Lung microvascular endothelial cell (primary cell): ENCODE results near the gene MT1A. TPM values are rescaled to one million over a fixed set of nuclear protein-coding genes. Genes with fewer than 3 reads are reported as not detected.

Source experiments
- DNase-seq, 2 donors: peaks; one replicate each; pipeline versions ENCODE4 v3.0.0 to v3.0.0-alpha.2; 2010; ENCODE audit warnings: low read depth in 2 of 2
- total RNA-seq: library from RNA; depleted of rRNA; stranded (reverse); fragments of >200 nt; gene quantifications from 2 replicates; pipeline ENCODE4 v1.2.1, GENCODE V29; 2014

MT1A gene
- total RNA-seq, 1 donor from 2014 or later = 0.79 TPM

GRCh38 chr16:56630134-56630533, 8.3 kb upstream of the MT1A start:
- DNase-seq = no peak

DNA sequence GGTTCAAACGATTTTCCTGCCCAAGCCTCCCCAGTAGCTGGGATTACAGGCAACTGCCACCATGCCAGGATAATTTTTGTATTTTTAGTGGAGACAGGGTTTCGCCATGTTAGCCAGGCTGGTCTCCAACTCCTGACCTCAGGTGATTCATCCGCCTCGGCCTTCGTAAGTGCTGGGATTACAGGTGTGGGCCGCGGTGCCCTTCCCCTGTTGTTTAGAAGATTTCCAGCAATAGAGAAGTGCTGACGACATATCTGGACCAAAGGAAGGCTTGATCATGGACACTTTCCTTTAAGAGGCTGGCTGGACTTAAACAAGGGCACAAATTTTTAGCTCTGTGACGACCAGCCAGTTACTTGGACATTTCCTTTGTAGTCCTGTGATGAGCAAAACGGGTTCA, 7.3 kb upstream of the MT1A start:
- no peak for DNase-seq

GRCh38 chr16:56631832-56632155, 6.7 kb upstream of the MT1A start:
- DNase-seq = peak in 1 of 2 donors; percentile 19

DNA sequence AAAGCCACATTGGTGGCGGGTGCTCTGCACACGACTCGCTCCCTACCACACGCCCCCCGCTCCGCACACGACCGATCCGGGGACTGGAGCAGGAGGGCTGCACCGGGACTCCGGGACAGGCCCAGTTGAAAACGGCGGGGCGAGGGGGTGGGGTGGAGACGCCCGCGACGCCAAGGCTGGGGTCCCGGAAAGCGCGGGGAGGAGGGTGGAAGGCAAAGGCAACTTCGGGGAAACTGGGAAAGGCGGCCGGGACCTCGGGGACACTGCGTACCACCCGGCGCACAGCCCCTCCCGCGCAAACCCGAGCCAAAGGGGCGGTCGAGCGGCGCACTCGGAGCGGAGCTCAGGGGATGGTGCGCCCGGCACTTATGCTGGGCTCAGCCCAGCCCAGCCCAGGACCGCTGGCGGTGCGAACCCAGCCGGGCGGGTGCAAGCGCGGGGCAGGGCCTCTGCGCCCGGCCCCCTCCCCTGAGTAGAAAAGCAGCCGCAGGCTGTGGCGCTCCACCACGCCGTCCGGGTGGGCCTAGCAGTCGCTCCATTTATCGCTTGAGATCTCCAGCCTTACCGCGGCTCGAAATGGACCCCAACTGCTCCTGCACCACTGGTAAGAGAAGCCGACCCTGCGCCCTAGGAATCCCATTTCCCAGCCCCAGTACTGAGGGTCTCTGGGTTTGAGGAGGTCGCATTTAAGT, 6.2 kb upstream of the MT1A start, which contains the start of gene MT1M:
Gene MT1M, plus strand, starts transcription at position 504 of the 692 bp plus-strand sequence. Its CDS starts 73 bp downstream, at position 577.
- peak; percentile 35 to 39 for DNase-seq

GRCh38 chr16:56632848-56633365, 5.6 kb upstream of the MT1A start:
- DNase-seq = no peak

- no peak for DNase-seq
Measured at GRCh38 chr16:56633535-56633934, 4.9 kb upstream of the MT1A start.

DNA sequence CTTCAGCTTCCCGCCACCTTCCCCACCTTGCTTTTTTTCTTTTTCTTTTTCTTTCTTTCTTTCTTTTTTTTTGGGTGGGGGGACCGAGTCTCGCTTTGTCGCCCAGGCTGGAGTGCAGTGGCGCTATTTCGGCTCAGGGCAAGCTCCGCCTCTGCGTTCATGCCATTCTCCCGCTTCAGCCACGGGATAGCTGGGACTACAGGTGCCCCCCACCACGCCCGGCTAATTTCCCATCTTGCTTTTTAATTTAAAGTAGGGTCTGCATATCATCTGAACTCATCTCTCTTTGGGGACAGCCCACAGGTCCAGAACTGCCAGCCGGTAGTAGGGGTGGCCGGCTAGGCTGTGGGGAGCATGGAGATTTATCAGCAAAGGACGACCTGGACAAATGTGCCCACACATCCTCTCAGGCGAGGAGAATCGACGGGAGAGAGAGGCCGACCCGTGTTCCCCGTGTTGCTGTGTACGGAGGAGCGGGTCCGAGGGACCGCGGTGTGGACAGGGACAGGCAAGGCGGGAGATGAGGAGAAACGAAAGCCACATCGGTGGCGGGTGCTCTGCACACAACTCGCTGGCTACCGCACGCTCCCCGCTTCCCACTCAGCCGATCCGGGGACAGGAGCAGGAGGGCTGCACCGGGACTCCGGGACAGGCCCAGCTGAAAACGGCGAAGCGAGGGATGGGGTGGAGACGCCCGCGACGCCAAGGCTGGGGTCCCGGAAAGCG, 3.6 kb upstream of the MT1A start:
- DNase-seq = peak in 1 of 2 donors; percentile 25

- DNase-seq = no peak
Measured at GRCh38 chr16:56635441-56635967, 3.0 kb upstream of the MT1A start.

- no peak for DNase-seq
Measured at GRCh38 chr16:56636616-56637413, 1.7 kb upstream of the MT1A start.

- DNase-seq = no peak
Measured at GRCh38 chr16:56639045-56639444, 579 bp downstream of the MT1A start.

DNA sequence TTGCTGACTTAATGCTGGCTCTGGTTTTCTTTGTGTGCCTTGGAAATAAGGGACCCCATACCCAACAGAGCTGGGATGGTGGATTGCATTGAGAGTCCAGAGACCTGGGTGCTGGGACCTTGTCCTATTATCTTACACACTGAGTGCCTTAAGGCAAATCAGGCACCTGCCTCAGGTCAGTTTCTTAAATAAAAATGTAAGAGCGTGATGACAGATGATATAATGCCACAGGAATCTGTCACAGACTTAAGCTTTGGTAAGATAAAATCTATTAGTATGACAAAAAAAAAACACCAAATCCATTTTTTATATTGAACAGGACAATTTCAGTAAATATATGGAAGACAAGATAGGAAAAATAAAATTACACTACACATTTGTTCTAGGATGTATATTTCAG, 1.6 kb downstream of the MT1A start:
- no peak for DNase-seq

- DNase-seq = no peak
Measured at GRCh38 chr16:56641166-56641565, 2.7 kb downstream of the MT1A start.

DNA sequence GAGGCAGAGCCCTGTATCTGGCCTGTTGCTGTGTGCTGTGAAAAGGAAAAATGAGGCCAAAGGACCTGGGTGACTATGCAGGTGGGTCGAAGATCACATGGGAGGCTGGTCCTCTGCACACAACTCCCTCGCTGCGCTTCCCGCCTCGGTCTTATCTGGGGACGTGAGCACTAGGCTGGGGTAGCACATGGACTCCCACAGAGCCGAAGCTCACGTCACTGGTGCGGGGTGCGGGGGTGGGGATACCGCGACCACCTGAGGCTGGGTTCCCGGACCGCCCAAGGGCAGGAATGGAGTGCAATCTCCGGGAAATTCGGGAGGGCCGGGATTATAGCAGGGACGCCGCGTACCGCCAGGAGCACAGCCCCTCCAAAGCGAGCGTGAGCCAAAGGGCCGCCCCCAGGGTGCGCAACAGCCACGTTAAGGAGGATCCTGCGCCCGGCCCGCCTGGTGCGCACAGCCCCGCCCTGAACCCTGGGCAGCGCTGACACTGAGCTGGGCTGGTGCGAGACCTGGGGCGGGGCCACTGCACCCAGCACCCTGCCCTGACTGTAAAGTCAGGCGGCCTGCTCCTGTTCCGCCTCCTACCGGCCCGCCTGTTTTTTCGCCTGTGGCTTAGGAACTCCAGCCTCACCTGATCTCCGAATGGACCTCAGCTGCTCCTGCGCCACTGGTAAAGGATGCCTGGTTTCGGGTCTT, 4.8 kb downstream of the MT1A start:
- peak; percentile 23 to 27 for DNase-seq

- no peak for DNase-seq
Measured at GRCh38 chr16:56643833-56644232, 5.4 kb downstream of the MT1A start.

DNA sequence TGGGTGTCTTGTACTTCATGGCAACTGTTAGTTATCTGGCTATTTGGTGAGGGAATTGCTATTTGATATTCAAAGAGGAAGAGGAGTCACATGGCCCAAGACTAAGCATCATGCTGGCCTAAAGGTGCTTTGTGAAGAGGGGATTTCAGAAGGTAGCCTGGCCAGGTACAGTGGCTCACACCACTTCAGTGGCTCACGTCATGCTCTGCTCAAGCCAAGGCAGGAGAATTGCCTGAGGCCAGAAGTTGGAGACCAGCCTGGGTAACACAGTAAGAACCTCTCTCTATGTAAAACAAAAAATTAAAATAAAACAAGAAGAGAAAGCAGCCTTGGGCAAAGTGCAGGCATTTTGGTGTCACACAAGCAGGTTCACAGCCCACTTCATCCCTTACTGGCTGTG, 6.8 kb downstream of the MT1A start:
- DNase-seq = no peak

DNA sequence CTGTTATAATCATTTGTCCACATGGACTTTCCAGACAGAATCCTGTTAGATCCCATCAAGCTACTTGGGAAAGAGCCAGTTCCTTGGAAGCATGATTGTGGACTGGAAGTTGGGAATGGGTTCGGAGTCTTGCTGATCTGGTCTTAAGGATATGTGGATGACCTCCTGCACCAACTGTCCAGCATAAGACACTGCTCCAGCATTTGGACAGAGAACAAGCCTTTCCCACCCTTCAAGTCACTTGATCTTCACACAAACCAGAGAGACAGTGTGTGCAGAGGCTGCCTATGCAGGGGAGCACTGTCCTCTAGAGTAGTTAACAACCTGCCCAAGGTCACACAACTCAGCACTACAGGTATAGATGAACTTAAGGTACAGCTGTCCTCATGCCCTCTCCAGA, 7.4 kb downstream of the MT1A start:
- DNase-seq = no peak

- DNase-seq = no peak
Measured at GRCh38 chr16:56647641-56648431, 9.4 kb downstream of the MT1A start.

DNA sequence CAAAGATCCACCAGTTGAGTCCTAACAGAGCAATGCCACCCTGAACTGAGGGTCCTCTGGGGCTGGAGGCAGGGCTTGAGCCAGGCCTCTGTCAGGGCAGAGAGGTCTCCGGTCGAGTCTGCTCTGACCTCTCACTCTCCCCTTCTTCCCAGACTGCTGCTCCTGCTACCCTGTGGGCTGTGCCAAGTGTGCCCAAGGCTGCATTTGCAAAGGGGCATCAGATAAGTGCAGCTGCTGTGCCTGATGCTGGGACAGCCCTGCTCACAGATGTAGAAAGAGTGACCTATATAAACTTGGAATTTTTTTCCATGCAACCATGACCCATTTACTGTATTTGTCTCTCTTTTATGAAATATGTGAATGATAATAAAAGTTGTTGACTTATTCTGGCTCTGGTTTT, 10.8 kb downstream of the MT1A start:
- no peak for DNase-seq

DNA sequence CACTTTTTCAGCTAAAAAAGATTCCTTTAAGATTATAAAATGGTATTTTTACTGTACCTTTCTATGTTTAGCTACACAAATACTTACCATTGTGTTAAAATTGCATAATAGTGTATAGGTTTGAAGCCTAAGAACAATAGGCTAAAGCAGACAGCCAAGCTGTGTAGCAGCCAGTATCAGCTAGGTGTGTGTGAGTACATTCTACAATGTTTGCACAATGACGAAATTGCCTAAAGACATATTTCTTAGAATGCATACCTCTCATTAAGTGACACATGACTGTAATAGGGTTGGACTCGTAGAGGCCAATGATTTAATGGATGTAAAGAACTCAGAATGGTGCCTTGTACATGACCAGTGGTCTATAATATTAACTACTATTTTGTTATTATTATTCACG, 11.4 kb downstream of the MT1A start:
- DNase-seq = no peak

- no peak for DNase-seq
Measured at GRCh38 chr16:56651586-56651985, 13.1 kb downstream of the MT1A start, which contains the start of gene MT1B. Gene MT1B, plus strand, starts transcription at chr16:56651886. Its CDS starts 68 bp downstream, at chr16:56651954.
